GM12878 (cell line): Measurements from ENCODE around the gene MSH5. TPM values are rescaled to one million over a fixed set of nuclear protein-coding genes. Genes with fewer than 3 reads are reported as not detected.

Experiments
- IKZF1 ChIP-seq: fragments of 450-650 bp; conservative IDR thresholded peaks from 2 replicates; pipeline ENCODE4 v1.6.1; 2017; ENCODE audit warnings: antibody characterized with exemption, mild to moderate bottlenecking
- MEF2B ChIP-seq: fragments of 450-650 bp; IDR thresholded peaks from 2 replicates; pipeline ENCODE4 v1.6.1; 2018; ENCODE audit warnings: mild to moderate bottlenecking, moderate library complexity; ENCODE audit not compliant: partially characterized antibody, poor library complexity, severe bottlenecking
- MYB ChIP-seq: fragments of 150-350 bp; IDR thresholded peaks from 2 replicates; pipeline ENCODE4 v1.6.1; 2014; ENCODE audit warnings: mild to moderate bottlenecking, low read depth, low read length, borderline replicate concordance
- NR2C2 ChIP-seq: IDR thresholded peaks from 2 replicates; pipeline ENCODE4 v1.6.1; 2011; ENCODE audit warnings: borderline replicate concordance, low read depth; ENCODE audit not compliant: control insufficient read depth, insufficient read length
- SPI1 ChIP-seq: IDR thresholded peaks from 2 replicates; pipeline ENCODE4 v1.6.1; 2011; ENCODE audit warnings: low read depth, mild to moderate bottlenecking, low read length, moderate library complexity, borderline replicate concordance; ENCODE audit not compliant: insufficient read depth
- YY1 ChIP-seq: IDR thresholded peaks from 2 replicates; pipeline ENCODE4 v1.6.1; 2011; ENCODE audit warnings: low read depth, mild to moderate bottlenecking, low read length
- ZSCAN29 ChIP-seq: fragments of 450-650 bp; IDR thresholded peaks from 2 replicates; pipeline ENCODE4 v1.6.1; 2017; ENCODE audit warnings: mild to moderate bottlenecking, moderate library complexity
- polyA plus RNA-seq, 11 experiments: library from polyadenylated mRNA; depleted of rRNA in 4 of 11; unstranded in 6 of 11; stranded (reverse) in 5 of 11; fragments of >200 nt; fragmentation: Nextera tagmentation in 4 of 11; fragmentation: Illumina TruSeq in 1 of 11; extraction: Ambion mirVana in 4 of 11; extraction: Trizol in 1 of 11; gene quantifications; 1 replicate in 1 of 11; 2 replicates in 10 of 11; pipeline versions ENCODE4 v1.2.1 to v1.2.3, GENCODE V29; 2011 to 2016; ENCODE audit warnings: inconsistent platforms in 2 of 11, missing spikeins in 2 of 11, low read depth in 1 of 11
- total RNA-seq, 4 experiments: library from RNA; depleted of rRNA in 3 of 4; stranded (reverse); fragments of >200 nt in 3 of 4; fragmentation: Illumina TruSeq in 1 of 4; extraction: Trizol in 1 of 4; gene quantifications; 2 replicates each; pipeline versions ENCODE4 v1.2.1 to v1.2.3, GENCODE V29; 2013 to 2021
- TF ChIP-seq, protein P1 (sequence below): fragments of 150-350 bp; IDR thresholded peaks from 2 replicates; pipeline ENCODE4 v1.6.1; 2014; ENCODE audit warnings: mild to moderate bottlenecking, low read depth, low read length
- TF ChIP-seq, protein P2 (sequence below): IDR thresholded peaks from 2 replicates; pipeline ENCODE4 v1.6.1; 2012; ENCODE audit warnings: improper control_type of control experiment, low read depth, low read length; ENCODE audit not compliant: insufficient replicate concordance
- TF ChIP-seq, protein P3 (sequence below): fragments of 450-650 bp; IDR thresholded peaks from 2 replicates; pipeline ENCODE4 v1.6.1; 2017; ENCODE audit warnings: mild to moderate bottlenecking, low read depth, inconsistent platforms; ENCODE audit not compliant: poor library complexity, severe bottlenecking

Gene MSH5
- total and polyA plus RNA-seq, 10 of the 15 experiments (the other 5 are each of a cell fraction or from before 2014, with no cell fraction given) = 9.1 to 52.7 (median 30.0) TPM

DNA sequence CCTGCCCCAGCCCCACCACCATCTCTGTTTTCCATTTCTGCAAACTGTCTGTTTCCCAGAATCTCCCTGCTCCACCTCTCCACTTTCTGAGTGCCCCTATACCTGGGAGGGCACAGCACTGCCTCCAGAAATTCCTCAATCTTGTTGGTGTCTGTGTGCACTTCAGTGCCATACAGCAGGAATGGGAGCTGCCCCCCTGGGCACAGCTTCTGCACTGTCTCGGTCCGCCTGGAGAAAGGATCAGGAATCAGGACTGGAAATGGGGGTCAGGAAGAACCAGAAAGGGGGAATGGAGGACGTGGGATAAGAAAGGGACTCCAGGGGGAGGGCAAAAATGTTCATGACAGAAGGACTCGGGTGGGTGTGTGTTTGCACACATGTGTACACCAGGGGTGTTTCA, 6.1 kb upstream of the MSH5 start (continued):
- TF ChIP-seq, protein P1, sequence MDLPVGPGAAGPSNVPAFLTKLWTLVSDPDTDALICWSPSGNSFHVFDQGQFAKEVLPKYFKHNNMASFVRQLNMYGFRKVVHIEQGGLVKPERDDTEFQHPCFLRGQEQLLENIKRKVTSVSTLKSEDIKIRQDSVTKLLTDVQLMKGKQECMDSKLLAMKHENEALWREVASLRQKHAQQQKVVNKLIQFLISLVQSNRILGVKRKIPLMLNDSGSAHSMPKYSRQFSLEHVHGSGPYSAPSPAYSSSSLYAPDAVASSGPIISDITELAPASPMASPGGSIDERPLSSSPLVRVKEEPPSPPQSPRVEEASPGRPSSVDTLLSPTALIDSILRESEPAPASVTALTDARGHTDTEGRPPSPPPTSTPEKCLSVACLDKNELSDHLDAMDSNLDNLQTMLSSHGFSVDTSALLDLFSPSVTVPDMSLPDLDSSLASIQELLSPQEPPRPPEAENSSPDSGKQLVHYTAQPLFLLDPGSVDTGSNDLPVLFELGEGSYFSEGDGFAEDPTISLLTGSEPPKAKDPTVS = no peak
- TF ChIP-seq, protein P2, sequence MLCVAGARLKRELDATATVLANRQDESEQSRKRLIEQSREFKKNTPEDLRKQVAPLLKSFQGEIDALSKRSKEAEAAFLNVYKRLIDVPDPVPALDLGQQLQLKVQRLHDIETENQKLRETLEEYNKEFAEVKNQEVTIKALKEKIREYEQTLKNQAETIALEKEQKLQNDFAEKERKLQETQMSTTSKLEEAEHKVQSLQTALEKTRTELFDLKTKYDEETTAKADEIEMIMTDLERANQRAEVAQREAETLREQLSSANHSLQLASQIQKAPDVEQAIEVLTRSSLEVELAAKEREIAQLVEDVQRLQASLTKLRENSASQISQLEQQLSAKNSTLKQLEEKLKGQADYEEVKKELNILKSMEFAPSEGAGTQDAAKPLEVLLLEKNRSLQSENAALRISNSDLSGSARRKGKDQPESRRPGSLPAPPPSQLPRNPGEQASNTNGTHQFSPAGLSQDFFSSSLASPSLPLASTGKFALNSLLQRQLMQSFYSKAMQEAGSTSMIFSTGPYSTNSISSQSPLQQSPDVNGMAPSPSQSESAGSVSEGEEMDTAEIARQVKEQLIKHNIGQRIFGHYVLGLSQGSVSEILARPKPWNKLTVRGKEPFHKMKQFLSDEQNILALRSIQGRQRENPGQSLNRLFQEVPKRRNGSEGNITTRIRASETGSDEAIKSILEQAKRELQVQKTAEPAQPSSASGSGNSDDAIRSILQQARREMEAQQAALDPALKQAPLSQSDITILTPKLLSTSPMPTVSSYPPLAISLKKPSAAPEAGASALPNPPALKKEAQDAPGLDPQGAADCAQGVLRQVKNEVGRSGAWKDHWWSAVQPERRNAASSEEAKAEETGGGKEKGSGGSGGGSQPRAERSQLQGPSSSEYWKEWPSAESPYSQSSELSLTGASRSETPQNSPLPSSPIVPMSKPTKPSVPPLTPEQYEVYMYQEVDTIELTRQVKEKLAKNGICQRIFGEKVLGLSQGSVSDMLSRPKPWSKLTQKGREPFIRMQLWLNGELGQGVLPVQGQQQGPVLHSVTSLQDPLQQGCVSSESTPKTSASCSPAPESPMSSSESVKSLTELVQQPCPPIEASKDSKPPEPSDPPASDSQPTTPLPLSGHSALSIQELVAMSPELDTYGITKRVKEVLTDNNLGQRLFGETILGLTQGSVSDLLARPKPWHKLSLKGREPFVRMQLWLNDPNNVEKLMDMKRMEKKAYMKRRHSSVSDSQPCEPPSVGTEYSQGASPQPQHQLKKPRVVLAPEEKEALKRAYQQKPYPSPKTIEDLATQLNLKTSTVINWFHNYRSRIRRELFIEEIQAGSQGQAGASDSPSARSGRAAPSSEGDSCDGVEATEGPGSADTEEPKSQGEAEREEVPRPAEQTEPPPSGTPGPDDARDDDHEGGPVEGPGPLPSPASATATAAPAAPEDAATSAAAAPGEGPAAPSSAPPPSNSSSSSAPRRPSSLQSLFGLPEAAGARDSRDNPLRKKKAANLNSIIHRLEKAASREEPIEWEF = no peak
- TF ChIP-seq MEF2B = no peak
- TF ChIP-seq ZSCAN29 = no peak
- no peak for TF ChIP-seq IKZF1
- TF ChIP-seq, protein P3, sequence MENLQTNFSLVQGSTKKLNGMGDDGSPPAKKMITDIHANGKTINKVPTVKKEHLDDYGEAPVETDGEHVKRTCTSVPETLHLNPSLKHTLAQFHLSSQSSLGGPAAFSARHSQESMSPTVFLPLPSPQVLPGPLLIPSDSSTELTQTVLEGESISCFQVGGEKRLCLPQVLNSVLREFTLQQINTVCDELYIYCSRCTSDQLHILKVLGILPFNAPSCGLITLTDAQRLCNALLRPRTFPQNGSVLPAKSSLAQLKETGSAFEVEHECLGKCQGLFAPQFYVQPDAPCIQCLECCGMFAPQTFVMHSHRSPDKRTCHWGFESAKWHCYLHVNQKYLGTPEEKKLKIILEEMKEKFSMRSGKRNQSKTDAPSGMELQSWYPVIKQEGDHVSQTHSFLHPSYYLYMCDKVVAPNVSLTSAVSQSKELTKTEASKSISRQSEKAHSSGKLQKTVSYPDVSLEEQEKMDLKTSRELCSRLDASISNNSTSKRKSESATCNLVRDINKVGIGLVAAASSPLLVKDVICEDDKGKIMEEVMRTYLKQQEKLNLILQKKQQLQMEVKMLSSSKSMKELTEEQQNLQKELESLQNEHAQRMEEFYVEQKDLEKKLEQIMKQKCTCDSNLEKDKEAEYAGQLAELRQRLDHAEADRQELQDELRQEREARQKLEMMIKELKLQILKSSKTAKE = no peak
- no peak for TF ChIP-seq NR2C2
- TF ChIP-seq MYB = no peak
- TF ChIP-seq SPI1 = no peak
- TF ChIP-seq YY1 = no peak
